Activated CD4-positive, alpha-beta memory T cell treated with anti-CD3 and anti-CD28 coated beads for 36 hours (primary cell): ENCODE data around the gene NPC2. TPM values are rescaled to one million over a fixed set of nuclear protein-coding genes. Genes with fewer than 3 reads are reported as not detected.

Source experiments
- CTCF ChIA-PET: fragments of 350-600 bp; sonication (Branson Sonifier 250); formaldehyde crosslinking; loops from one replicate; lab custom pipeline; 2021; ENCODE audit warnings: antibody characterized with exemption, inconsistent platforms; lab: Charles Lee
- POLR2A ChIA-PET: fragments of 350-600 bp; sonication (Branson Sonifier 250); formaldehyde crosslinking; loops from one replicate; lab custom pipeline; 2021; ENCODE audit warnings: antibody characterized with exemption; lab: Charles Lee
- DNase-seq: peaks from one replicate; pipeline ENCODE4 v3.0.0-alpha.2; 2020
- H3K27ac Mint-ChIP-seq: one replicate; pipeline ENCODE4 v1.8.0; 2021; ENCODE audit warnings: mixed read lengths
- H3K27me3 Mint-ChIP-seq: one replicate; pipeline ENCODE4 v1.8.0; 2021; ENCODE audit warnings: mixed read lengths
- H3K36me3 Mint-ChIP-seq: one replicate; pipeline ENCODE4 v1.8.0; 2021; ENCODE audit warnings: mixed read lengths
- H3K4me1 Mint-ChIP-seq: one replicate; pipeline ENCODE4 v1.8.0; 2021; ENCODE audit warnings: low read depth, mixed read lengths
- H3K4me3 Mint-ChIP-seq: one replicate; pipeline ENCODE4 v1.8.0; 2021; ENCODE audit warnings: mild to moderate bottlenecking, mixed read lengths
- H3K9me3 Mint-ChIP-seq: one replicate; pipeline ENCODE4 v1.8.0; 2021; ENCODE audit warnings: mixed read lengths
- intact Hi-C: fragments of 100-400 bp; cut with micrococcal nuclease; formaldehyde crosslinking; loops from one replicate; pipeline ENCODE4 v1.15.1; 2023
- total RNA-seq, 2 experiments: library from RNA; stranded (reverse); gene quantifications; one replicate each; pipeline ENCODE4 v1.2.3, GENCODE V29; 2021

The NPC2 gene
- total RNA-seq, 2 experiments from 2014 or later, result 44.6 to 46.3 TPM

DNA sequence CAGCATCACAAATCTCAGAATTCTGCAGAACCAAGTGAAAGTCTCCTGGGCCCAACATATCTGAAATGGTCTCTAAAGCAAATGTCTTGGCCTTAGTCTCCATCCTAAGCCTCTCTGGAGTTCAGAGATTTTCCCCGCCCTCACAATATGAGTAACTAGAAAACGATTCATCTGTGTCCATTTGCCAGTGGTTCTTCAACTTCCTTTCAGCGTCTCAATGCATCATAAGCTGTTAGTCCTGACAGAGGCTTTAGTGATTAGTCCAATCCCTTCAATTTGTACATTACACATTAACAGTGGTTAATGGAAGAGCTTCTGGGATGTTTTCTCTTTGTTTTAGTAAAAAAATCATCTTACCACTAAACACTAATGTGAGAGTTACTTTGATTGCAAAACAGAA, 17.4 kb downstream of the NPC2 start:
- intact Hi-C loops, result no loop called here
- no peaks in the 10 kb centered on the region for H3K4me1 Mint-ChIP-seq
- no peak for DNase-seq
- H3K27me3 Mint-ChIP-seq, result no peaks in the 10 kb centered on the region
- no peaks in the 10 kb centered on the region for H3K9me3 Mint-ChIP-seq
- ChIA-PET CTCF (interaction anchor here (0.6 kb wide), 1 partner anchor 124 kb away, joined by 3 read pairs; no protein-coding TSS in a partner anchor), POLR2A (no interaction called here)
- H3K36me3 Mint-ChIP-seq, result peaks cover 8% of the 10 kb centered on the region
- H3K27ac Mint-ChIP-seq, result no peak overlapping the region
- no peak overlapping the region for H3K4me3 Mint-ChIP-seq

DNA sequence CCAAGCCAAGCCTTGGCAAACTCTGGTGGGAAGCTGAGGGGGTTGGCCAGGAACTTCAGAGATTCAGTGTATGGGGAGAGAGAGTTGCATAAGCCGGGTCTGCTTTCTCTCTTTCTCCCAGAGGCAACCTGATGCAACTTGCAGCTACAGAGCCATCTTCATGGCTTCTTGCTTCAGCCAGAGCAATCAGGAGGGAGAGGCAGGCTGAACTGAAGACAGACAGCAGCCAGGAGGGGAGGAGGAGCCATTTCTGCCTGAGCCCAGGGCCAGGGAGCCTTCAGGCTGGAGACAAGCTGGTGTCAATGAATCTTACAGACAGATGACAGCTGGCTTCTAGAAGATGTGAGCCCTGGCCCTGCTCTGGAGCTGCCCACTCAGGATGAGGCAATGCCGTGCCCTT, 18.7 kb downstream of the NPC2 start:
- DNase-seq, result no peak
- Mint-ChIP-seq H3K27ac (no peak overlapping the region), H3K4me1 (no peaks in the 10 kb centered on the region), H3K4me3 (no peak overlapping the region), H3K9me3 (no peaks in the 10 kb centered on the region), H3K27me3 (no peaks in the 10 kb centered on the region), H3K36me3 (peaks cover 8% of the 10 kb centered on the region)
- ChIA-PET CTCF (interaction anchor here (0.7 kb wide), 1 partner anchor 138 kb away, joined by 3 read pairs; the partner anchor contains the start of gene LTBP2), POLR2A (no interaction called here)
- intact Hi-C loops, result no loop called here

DNA sequence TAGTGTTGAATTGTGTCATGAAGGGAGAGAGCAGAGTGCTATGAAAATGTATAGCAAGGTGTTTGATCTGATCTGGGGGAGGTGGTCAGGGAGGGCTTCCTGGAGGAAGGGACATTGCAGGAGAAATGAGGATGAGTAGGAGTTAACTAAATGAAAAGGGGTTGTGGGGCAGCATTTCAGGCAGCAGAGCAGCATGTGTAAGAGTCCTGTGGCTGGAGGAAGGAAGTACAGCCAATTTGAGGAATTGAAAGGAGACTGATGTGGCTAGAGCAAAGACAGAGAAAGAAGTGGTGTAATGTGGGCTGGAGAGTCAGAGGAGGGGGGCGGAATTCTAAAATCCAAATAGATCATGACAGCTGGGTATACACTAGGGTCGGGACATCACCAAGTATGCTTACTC, 20.5 kb downstream of the NPC2 start:
- H3K4me3 Mint-ChIP-seq, result no peak overlapping the region
- H3K9me3 Mint-ChIP-seq, result no peaks in the 10 kb centered on the region
- intact Hi-C loops, result no loop called here
- ChIA-PET POLR2A (no interaction called here), CTCF (no interaction called here)
- DNase-seq, result no peak
- no peak overlapping the region for H3K27ac Mint-ChIP-seq
- H3K4me1 Mint-ChIP-seq, result no peaks in the 10 kb centered on the region
- H3K36me3 Mint-ChIP-seq, result peaks cover 7% of the 10 kb centered on the region
- H3K27me3 Mint-ChIP-seq, result no peaks in the 10 kb centered on the region

DNA sequence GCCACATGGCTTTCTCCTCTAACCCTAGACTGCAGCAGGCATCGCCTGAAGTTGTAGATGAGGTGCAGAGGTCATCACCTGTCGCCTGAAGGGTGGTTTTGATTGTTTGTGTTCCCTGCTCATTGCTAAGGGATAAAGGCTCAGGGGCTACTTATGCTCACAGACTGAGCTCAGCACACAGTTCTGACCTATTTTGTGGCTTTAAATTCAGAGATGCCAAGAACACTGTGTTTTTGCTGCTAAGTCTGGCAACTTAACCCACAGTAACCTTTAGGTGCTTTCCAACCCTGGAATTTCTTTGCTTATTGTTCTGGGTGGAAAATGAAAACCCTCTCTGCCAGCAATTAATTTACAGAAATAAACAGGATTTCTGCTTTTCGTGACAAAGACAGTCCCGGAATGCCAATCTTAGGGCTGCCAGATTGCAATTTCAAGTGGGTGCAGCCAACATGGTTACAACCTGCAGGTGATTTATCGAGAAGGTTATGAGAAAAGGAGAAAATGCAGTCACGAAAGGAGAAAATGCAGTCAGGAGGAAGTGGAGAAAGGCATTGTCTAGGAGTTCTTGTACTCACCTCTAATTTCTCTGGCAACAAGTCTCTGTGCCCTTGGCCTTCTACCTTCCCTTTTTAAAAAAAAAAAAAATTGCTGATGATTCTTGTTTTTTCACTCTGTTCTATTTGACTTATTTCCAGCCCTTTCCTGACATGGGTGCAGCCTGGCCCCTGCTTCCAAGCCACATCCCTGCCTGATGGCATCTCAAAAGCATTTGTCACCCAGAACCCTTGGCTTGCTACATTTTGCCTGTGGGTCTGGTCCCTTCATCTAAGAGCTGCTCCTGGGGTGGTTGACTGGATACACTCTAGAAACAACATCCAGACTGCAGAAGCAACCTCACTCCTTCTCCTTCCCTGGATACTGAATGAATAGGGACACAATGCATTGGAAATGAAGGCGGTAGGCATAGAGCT, 23.3 kb downstream of the NPC2 start:
- CTCF ChIA-PET, result no interaction called here
- no peak overlapping the region for H3K4me3 Mint-ChIP-seq
- POLR2A ChIA-PET, result no interaction called here
- DNase-seq, result no peak
- intact Hi-C loops, result no loop called here
- H3K9me3 Mint-ChIP-seq, result no peaks in the 10 kb centered on the region
- no peaks in the 10 kb centered on the region for H3K4me1 Mint-ChIP-seq
- peaks cover 7% of the 10 kb centered on the region for H3K36me3 Mint-ChIP-seq
- H3K27ac Mint-ChIP-seq, result no peak overlapping the region
- H3K27me3 Mint-ChIP-seq, result no peaks in the 10 kb centered on the region

DNA sequence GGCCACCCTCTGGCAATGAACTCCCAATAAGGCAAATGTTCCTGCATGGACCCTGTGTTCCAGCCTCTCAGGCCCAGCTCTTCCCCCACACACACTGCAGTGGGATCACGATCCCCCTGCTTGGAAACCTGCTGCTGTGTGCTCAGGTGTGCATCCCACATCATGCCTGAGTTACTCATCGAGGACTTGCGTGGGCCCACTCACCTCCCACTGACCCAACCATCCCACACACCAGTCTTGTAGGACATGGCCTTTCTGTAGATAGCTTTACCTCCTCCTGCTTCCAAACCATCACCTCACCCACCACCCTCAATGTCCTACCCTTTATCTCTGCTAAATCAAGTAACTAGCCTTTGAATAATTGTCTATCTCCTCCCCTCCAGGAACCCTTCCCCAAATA, 24.6 kb downstream of the NPC2 start:
- no peak for DNase-seq
- POLR2A ChIA-PET, result no interaction called here

DNA sequence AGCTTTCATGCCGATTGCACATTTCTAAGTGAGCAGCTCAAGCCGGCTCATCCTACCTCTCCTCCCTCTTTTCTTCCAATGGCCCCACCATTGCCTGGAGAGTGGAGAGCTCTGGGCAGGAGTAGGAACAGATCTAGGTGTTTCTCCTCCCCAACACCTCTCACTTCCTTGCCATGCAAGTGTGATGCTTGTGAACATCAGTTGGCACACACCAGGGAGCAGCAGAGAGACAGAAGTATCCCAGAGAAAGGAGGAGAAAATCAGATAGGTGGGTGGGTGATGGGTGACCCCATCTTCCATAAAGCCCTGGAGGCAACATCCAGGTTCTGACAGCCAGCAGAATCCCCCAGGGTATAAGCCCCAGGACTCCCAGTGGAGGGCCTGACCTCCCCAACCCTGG, 27.8 kb downstream of the NPC2 start:
- H3K36me3 Mint-ChIP-seq, result no peaks in the 10 kb centered on the region
- ChIA-PET CTCF (no interaction called here), POLR2A (no interaction called here)
- intact Hi-C loops, result no loop called here
- no peaks in the 10 kb centered on the region for H3K27me3 Mint-ChIP-seq
- no peak overlapping the region for H3K4me3 Mint-ChIP-seq
- DNase-seq, result no peak
- no peaks in the 10 kb centered on the region for H3K4me1 Mint-ChIP-seq
- no peaks in the 10 kb centered on the region for H3K9me3 Mint-ChIP-seq
- no peak overlapping the region for H3K27ac Mint-ChIP-seq

More for the DNA sequence above, 24.6 kb downstream of the NPC2 start:
- CTCF ChIA-PET, result no interaction called here
- H3K9me3 Mint-ChIP-seq, result no peaks in the 10 kb centered on the region
- H3K36me3 Mint-ChIP-seq, result peaks cover 5% of the 10 kb centered on the region
- H3K27me3 Mint-ChIP-seq, result no peaks in the 10 kb centered on the region
- H3K4me1 Mint-ChIP-seq, result no peaks in the 10 kb centered on the region
- intact Hi-C loops, result no loop called here
- no peak overlapping the region for H3K27ac Mint-ChIP-seq
- no peak overlapping the region for H3K4me3 Mint-ChIP-seq

DNA sequence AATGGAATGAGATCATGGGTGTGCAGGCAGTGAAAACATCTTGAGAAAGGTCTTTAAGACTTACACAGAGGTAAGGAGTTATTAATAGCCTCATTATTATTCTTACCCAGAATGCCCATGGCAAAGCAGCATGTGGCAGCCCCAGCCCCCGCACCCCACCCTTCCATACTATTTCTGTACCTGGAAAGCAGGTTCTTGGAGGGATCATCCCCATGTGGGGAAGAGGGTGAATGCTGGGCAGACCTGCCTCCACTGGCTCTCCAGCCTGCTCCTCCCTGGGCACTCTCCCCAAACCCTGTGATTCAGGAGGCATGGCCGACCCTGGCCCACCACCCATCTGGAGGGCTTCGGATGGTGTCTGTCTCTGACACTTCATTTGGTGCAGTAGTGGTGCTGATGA, 28.3 kb downstream of the NPC2 start:
- H3K9me3 Mint-ChIP-seq, result no peaks in the 10 kb centered on the region
- no peaks in the 10 kb centered on the region for H3K4me1 Mint-ChIP-seq
- CTCF ChIA-PET, result no interaction called here
- peaks cover 4% of the 10 kb centered on the region for H3K27me3 Mint-ChIP-seq
- no peak for DNase-seq
- H3K36me3 Mint-ChIP-seq, result no peaks in the 10 kb centered on the region
- H3K27ac Mint-ChIP-seq, result no peak overlapping the region
- no peak overlapping the region for H3K4me3 Mint-ChIP-seq
- intact Hi-C loops, result no loop called here
- POLR2A ChIA-PET, result no interaction called here

DNA sequence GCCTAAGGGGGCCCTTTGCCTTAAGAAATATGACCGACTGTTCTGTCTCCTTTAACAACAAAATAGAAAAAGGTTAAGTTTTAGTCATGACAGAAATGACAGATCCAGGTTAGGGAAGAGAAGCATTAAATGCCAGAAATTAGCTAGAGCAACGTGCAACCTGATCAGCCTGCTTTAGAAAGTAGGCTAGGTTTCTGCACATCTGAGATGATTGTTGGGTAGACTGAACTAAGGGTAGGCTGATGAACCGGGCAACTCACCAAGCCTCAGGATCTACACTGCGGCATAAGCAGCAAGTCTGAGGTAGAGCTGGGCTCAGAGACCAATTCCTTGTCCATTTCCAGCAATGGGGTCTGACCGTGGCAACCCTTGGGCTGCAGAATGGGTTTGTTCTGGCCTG, 29.4 kb downstream of the NPC2 start:
- H3K27me3 Mint-ChIP-seq, result peaks cover 6% of the 10 kb centered on the region
- CTCF ChIA-PET, result interaction anchor here (0.7 kb wide), 1 partner anchor 15 kb away, joined by 3 read pairs; no protein-coding TSS in a partner anchor
- H3K4me3 Mint-ChIP-seq, result no peak overlapping the region
- H3K36me3 Mint-ChIP-seq, result no peaks in the 10 kb centered on the region
- no peak for DNase-seq
- intact Hi-C loops, result no loop called here
- no peak overlapping the region for H3K27ac Mint-ChIP-seq
- no peaks in the 10 kb centered on the region for H3K4me1 Mint-ChIP-seq
- no peaks in the 10 kb centered on the region for H3K9me3 Mint-ChIP-seq
- POLR2A ChIA-PET, result no interaction called here

DNA sequence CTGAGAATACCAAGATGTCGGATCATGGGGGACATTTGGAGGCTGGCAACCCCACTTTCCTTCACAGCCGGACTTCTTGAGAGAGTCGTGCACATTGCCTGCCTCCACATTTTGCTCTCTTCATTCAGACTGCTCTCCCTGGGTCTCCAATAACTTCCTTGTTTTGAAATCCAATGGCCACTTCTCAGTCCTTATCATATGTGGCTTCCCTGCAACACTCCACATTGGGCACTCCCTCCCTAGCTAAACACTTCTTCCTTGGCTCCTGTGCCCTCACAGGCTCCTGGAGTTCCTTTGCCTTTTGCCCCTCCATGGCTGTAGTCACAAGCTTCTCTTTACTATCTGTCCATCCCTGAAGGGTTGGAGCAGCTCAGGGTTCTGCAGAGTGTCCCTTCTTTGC, 30.1 kb downstream of the NPC2 start:
- intact Hi-C loops, result no loop called here
- H3K27ac Mint-ChIP-seq, result no peak overlapping the region
- no peaks in the 10 kb centered on the region for H3K36me3 Mint-ChIP-seq
- CTCF ChIA-PET, result no interaction called here
- POLR2A ChIA-PET, result no interaction called here
- peaks cover 6% of the 10 kb centered on the region for H3K27me3 Mint-ChIP-seq
- no peak for DNase-seq
- no peak overlapping the region for H3K4me3 Mint-ChIP-seq
- no peaks in the 10 kb centered on the region for H3K4me1 Mint-ChIP-seq
- no peaks in the 10 kb centered on the region for H3K9me3 Mint-ChIP-seq

DNA sequence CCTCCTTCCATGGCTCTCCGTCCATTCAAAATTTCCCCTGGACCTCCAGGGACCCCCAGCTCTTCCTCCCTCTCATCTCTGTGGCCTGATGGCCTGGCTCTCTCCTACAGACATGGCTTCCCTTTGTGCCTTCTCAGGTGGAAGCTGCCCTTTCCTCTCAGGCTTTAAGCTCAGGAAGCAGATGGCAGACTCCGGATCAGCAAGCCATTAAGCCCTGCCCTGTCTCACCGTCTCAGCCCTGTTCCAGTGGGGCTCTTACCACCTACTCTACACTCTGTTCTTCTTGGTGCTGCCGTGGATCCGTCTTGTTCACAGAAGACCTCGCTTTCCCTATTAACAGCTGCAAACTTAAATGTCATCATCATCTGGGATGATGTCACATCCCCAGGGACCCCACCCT, 33.1 kb downstream of the NPC2 start:
- intact Hi-C loops, result no loop called here
- ChIA-PET POLR2A (no interaction called here), CTCF (no interaction called here)
- H3K27ac Mint-ChIP-seq, result no peak overlapping the region
- H3K4me1 Mint-ChIP-seq, result no peaks in the 10 kb centered on the region
- H3K36me3 Mint-ChIP-seq, result no peaks in the 10 kb centered on the region
- H3K9me3 Mint-ChIP-seq, result no peaks in the 10 kb centered on the region
- DNase-seq, result no peak
- H3K4me3 Mint-ChIP-seq, result no peak overlapping the region
- H3K27me3 Mint-ChIP-seq, result peaks cover 6% of the 10 kb centered on the region

DNA sequence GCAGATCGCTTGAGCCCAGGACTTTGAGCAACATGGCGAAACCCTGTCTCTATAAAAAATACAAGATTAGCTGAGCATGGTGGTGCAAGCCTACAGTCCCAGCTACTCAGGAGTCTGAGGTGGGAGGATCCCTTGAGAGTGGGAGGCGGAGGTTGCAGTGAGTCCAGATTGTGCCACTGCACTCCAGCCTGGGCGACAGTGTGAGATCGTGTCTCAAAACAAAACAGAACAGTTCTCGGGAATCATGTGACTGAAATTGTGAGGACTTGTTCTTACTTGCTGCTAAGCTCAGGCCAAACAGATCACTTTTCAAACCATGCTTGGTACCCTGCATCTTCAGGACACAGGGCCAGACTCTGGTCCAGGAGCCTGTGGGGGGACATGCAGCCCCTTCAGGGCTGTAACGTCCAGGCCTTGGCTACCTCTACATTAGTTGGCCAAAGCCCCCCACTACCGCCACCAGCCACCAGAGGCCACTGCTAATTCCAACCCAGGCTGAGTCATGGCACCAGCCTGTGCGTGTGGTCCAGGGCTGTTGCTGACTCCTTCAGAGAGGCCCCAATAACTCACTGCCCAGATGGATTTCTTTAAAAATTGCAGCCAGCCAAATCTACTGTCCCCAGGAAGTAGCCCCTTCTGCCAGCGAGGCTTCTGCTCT, 33.7 kb downstream of the NPC2 start:
- intact Hi-C loops, result no loop called here
- no peak overlapping the region for H3K27ac Mint-ChIP-seq
- POLR2A ChIA-PET, result no interaction called here

DNA sequence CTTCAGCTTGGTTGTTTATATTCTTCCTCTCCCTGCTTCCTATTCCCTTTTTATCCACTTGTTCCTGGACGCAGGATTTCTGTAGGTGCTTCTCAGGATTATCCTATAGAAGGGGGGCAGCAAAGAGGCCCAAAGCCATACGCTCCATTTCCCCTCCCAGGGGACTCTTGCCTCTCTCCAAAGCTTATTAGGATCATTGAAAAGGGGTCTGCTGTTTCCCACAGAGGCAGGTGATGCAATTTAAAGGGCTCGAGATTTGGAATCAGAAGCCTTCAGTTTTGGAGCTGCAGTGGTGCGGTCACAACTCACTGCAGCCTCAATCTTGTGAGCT, 35.6 kb downstream of the NPC2 start:
- DNase-seq, result no peak
- POLR2A ChIA-PET, result no interaction called here
- H3K27me3 Mint-ChIP-seq, result peaks cover 6% of the 10 kb centered on the region
- intact Hi-C loops, result no loop called here
- no peaks in the 10 kb centered on the region for H3K36me3 Mint-ChIP-seq
- no peaks in the 10 kb centered on the region for H3K4me1 Mint-ChIP-seq
- CTCF ChIA-PET, result interaction anchor here (0.6 to 1.0 kb wide), 2 partner anchors 48 to 85 kb away, joined by 3 to 5 read pairs; no protein-coding TSS in a partner anchor
- H3K9me3 Mint-ChIP-seq, result no peaks in the 10 kb centered on the region
- H3K27ac Mint-ChIP-seq, result no peak overlapping the region
- H3K4me3 Mint-ChIP-seq, result no peak overlapping the region

More for the DNA sequence above, 33.7 kb downstream of the NPC2 start:
- no peaks in the 10 kb centered on the region for H3K4me1 Mint-ChIP-seq
- peak; percentile 47 for DNase-seq
- H3K36me3 Mint-ChIP-seq, result no peaks in the 10 kb centered on the region
- H3K9me3 Mint-ChIP-seq, result no peaks in the 10 kb centered on the region
- H3K27me3 Mint-ChIP-seq, result peaks cover 6% of the 10 kb centered on the region
- no peak overlapping the region for H3K4me3 Mint-ChIP-seq
- CTCF ChIA-PET, result interaction anchor here (0.6 kb wide), 1 partner anchor 130 kb away, joined by 3 read pairs; no protein-coding TSS in a partner anchor
